Measurements from ENCODE around the gene LSM2.
"Not testable (repeated sequence)": the region's sequence is repeated elsewhere in the genome, so short reads cannot be mapped to it uniquely, and the experiment has no call there.

LSM2 gene

GRCh38 chr6:31795616-31796298 is 11.0 kb downstream of the LSM2 start, which contains the start of gene VARS1:
VARS1 (minus strand) TSS chr6:31795752; CDS start chr6:31795217, 535 bp downstream.
- peak; percentile 31 to 81 for DNase-seq

GRCh38 chr6:31794866-31795615 is 11.7 kb downstream of the LSM2 start:
- DNase-seq: no peak

DNA sequence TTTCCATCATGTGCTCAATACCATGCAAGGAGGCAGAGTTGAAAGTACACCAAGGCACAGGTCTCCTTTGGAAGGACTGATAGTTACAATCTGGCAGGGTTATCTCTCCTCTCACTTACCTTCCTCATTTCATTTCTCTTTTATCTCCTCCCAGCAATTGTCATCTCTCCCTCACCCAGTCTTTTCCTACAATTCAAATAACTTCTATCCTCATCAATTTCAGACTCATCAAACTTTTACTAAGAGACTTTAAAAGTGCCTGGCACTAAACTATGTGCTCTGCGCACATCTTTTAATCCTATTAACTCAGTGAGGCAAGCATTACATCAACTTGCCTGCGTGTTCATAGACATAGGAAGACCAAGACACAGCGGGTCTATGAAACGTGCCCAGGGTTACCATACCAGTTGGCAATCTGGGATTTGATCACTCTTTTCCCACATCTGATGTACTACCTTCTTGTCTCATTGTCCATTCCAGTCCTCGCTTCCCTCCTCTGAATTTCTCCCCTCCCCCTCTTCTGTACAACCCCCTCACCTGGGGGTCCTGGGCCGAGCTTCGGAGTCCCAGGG is 12.4 kb downstream of the LSM2 start:
- DNase-seq: no peak

DNA sequence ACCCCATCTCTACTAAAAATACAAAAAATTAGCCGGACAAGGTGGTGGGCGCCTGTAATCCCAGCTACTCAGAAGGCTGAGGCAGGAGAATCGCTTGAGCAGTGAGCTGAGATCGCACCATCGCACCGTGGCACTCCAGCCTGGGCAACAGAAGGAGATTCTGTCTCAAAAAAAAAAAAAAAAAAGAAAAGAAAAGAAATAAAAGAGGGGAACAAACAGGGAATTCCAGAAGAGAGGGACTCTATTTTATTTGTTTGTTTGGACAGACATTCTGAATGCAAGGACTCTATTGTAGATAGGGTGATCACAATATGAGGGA is 12.9 kb downstream of the LSM2 start:
- not testable (repeated sequence) for DNase-seq

GRCh38 chr6:31792761-31793171 is 14.0 kb downstream of the LSM2 start:
- DNase-seq: no peak

DNA sequence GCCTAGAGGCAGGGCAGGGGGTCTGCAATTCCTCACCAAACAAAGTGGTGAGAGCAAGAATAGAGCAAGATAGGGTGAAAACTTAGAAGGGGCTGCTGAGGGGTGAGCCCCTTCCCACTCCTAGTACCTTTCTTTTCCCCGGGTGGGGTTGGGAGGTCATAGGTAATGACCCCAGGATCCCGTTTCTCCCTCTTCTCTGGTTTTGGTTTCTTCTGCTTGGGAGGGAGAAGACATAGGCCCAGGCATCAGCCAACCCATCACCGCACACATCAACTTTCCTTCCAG is 14.7 kb downstream of the LSM2 start:
- DNase-seq: no peak

GRCh38 chr6:31791324-31792089 is 15.3 kb downstream of the LSM2 start:
- DNase-seq: no peak

DNA sequence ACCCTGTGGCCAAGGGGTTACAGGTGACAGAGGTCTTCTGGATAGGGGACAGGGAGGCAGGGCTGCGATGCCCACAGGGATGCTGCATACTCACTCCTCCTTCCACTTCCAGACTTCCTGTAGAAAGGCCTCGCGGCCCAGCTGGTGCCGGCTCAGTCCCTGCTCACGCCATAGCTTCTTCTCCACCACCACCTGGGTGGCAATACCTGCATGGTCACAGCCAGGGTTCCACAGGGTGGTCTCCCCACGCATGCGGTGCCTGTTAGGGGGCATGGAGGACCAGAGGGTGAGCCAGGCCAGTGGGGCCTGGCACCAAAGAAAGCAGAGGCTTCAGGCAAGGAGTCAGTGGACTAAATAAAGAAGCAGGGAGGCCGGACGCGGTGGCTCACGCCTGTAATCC is 21.3 kb downstream of the LSM2 start:
- no peak for DNase-seq

DNA sequence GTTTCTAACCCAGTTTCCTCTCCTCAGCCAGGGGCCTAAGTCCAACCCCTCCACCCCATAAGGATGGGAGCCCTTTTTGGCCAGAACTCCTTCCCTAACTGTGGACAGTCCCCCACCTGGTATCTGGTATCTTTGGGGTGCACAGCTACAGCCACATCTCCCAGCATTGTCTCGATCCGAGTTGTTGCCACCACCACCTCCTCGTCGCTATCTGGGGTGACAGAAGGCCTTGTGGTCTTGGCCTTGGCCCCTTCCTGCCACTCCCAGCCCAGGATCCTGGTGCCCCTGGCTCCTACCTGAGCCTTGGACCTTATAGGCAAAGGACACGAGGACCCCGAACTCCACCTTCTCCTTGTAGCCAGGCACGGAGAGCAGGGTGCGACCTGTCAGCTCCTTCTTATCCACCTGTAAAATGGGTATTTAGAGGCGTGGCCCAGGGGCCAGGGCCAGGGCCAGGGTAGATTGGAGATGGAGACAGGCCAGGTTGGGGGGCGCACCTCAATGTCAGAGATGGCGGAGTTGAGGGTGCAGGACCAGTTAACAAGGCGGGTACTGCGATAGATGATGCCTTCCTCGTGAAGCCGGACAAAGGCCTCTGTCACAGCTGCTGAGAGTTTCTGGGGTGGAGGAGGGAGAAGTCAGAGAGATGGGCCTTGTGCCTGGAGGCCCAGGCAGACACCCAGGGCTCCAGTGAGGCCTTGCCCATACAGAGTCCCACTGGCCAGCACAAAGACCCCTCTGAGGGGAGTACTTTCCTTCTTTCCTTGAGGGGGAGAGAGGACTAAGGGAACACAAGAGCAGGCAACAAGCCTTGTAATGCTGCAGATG is 22.5 kb downstream of the LSM2 start:
- no peak for DNase-seq

DNA sequence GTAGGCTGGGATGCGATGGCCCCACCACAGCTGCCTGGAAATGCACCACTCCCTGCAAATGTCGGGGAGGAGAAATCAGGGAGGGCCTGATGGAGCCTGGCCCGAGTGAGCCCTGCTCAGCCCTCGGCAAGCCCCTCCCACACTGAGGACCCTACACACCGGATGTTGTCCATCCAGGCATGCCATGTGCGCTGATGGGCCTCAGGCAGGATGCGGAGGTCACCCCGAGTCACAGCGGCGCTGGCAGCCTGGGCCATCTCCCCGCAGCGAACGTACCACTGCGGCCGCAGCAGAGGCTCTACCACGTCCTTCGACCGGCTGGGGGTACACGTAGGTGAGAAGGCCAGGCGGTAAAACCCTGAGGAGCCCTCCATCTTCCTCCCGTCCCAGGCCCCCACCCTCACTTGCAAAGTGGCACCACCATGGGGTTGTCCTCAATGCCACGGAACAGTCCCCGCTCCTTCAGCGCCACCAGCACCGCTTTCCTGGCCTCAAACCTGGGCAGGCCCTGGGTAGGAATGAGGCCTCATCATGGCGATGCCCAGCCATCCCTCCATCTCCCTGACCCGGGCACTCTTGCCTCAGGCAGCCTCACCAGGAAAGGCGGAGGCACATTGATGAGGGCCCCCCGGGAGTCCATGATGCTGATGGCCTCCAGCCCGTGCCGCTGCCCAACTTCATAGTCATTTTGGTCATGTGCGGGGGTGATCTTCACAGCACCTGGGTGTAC is 24.5 kb downstream of the LSM2 start:
- DNase-seq: no peak

DNA sequence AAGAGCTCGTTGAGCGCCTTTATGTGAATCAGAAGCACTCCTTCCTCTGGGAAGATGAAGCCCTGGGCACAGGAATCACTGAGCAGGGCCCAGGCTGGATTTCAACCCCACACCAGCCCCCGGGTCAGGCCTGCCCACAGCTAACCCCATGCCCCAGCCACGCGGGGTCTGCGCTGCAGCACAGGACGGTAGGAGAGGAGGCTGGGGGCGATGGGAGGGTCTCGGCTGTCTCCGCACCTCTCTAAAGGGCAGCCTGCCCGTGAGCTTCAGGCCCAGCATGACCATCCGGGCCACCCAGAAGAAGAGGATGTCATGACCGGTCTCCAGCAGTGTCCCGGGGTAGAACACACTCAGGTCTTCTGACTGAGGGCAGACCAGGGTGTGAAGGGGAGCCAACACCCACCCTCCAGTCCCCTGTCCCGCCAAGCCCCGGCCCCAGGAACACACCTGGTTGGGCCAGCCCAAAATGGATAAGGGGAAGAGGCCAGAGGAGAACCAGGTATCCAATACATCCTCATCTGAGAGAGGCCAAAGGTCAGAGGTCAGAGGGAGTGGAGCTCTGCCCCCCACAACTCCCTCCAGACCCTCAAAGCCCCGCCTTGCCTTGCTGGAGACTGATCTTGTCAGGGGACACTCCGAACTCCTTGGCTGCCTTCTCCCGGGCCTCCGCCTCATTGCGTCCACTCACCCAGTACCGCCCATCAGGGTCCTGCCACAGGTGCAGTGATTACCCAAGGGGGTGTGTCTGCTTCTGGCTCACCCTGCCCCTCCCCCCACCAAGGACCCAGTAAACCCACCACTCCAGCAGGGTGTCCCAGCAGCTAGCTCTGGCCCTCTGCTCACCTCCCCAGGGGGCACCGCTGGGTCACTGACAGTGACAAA is 25.3 kb downstream of the LSM2 start:
- no peak for DNase-seq

- no peak for DNase-seq
These were observed 26.1 kb downstream of the LSM2 start for GRCh38 chr6:31780507-31781243.

- DNase-seq: no peak
These were observed 26.9 kb downstream of the LSM2 start for GRCh38 chr6:31779908-31780307.

DNA sequence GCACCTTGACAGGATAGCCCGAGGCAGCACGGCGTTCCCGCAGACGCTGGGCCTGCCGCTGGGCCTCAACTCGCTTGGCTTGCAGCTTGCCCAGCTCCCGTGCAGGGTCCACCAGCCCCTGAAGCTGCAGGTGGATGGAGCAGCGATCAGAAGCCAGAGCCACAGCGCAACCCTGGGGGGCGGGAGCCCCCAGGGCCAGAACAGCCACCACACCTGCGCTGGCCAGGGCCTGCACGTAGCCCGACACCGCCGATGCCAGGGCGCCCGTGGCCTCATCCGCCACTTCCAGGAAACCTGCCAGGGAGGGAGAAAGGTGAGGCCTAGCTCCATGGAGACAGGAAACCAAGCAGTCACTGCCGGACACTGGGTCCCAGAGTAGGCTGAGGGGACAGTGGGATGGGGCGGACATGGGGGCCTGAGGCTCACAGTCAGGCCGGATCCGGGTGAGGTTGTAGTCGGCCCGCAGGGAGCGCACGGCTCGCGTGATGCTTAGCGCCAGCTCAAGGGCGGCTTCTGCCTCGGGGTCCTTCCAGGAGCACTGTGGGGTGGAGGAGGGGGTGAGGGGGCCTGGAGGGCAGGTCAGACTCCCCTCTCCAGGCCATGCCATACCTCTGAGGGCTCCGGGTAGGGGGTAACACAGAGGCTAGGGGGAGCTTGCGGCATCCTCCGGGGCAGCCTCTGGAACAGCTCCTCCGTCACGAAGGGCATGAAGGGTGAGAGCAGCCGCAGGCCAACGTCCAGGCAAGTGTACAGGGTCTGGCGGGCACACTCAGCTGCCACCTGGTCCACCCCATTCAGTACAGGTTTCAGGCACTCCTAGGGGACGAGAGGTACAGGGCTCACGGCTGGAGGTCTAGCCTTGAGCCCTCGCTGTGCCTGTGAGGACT is 27.5 kb downstream of the LSM2 start:
- no peak for DNase-seq

GRCh38 chr6:31778193-31778592 is 28.6 kb downstream of the LSM2 start:
- no peak for DNase-seq

DNA sequence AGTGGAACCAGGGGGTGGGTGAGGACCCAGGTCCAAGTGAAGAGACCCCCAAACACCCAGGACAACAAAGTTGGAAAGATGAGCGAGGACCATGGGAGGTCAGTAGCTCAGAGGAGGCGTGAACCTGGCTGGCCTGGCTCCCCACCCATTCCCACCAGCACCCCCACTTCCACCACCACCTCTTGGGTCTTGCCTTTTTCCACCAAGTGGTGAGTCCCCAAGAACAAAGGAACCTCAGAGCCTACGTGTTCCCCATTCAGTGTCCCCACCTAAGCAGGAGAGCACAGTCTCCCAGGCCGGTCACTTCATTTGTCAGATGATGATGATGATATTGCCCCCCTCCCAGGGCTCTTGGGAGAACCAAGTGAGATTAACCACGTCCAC is 29.1 kb downstream of the LSM2 start:
- no peak for DNase-seq

- no peak for DNase-seq
These were observed 29.6 kb downstream of the LSM2 start, which contains the start of gene VWA7 for GRCh38 chr6:31776989-31777666. VWA7 (minus strand) TSS chr6:31777328; CDS start chr6:31776779, 549 bp downstream.

- DNase-seq: no peak
These were observed 30.2 kb downstream of the LSM2 start for GRCh38 chr6:31776485-31776988.

Data from NCI-H187 (cell line).